SH-SY5Y (cell line): ENCODE measurements around the gene SLC25A33.

Experiments used
- GATA2 ChIP-seq: IDR thresholded peaks from 2 replicates; pipeline ENCODE4 v1.6.1; 2011; ENCODE audit warnings: mild to moderate bottlenecking, low read depth, low read length
- GATA3 ChIP-seq: IDR thresholded peaks from 2 replicates; pipeline ENCODE4 v1.6.1; 2011; ENCODE audit warnings: low read depth, mild to moderate bottlenecking, low read length, moderate library complexity

SLC25A33 gene

DNA sequence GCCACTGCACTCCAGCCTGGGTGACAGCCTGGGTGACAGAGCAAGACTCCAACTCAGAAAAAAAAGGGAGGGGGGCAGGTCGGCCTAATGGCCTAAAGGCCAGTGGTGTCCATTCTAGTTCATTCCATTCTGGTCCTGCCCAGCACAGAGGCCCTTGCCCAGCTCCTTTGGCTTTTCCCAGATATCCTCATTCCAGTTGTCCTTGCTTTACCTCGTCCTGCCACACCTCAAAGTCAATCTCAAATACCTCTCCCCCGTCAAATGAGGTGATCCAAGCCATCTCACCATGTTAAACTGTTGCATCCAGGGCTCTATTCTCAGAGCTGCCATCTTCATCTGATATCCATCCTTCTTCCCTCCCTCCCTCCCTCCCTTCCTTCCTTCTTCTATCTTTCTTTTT, 92.3 kb downstream of the SLC25A33 start:
- no peak for TF ChIP-seq GATA3
- no peak for TF ChIP-seq GATA2

- no peak for TF ChIP-seq GATA3
- no peak for TF ChIP-seq GATA2
Observed at GRCh38 chr1:9633493-9633892, 94.2 kb downstream of the SLC25A33 start.

DNA sequence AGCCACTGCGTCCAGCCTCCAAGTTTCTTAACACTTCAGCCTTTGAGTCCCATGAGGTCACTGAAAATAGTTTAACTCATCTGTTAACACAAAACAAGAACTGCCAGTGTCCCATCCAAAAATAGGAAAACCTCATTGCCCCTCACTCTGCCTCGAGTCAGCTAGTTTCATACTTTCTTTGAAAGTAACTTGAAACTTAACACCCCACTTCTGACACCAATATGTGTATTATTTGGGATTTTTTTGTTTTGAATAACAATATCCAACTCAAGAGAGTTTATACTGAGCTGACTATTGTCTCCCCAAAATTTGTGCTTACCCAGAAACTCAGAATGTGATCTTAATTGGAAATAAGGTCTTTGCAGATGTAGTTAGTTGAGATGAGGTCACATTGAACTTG, 95.3 kb downstream of the SLC25A33 start:
- TF ChIP-seq GATA3: no peak
- TF ChIP-seq GATA2: no peak
